PC-3 (cell line): ENCODE measurements around the gene SNRPA1. TPM values are rescaled to one million over a fixed set of nuclear protein-coding genes. Genes with fewer than 3 reads are reported as not detected.

ENCODE experiments used
- ATAC-seq: fragments of 200-7000 bp; cut with Tn5 transposase; 2 replicates; pipeline ENCODE4 v1.9.1; 2020; ENCODE audit warnings: mild to moderate bottlenecking, moderate library complexity
- BruUV-seq: library from RNA; stranded (reverse); fragments of 400-500 nt; replicated peaks from 2 replicates; lab custom pipeline; 2021; lab: Mats Ljungman, UMichigan
- CTCF ChIA-PET: fragments of 300-600 bp; sonication (Branson Sonifier 250); formaldehyde crosslinking; loops from one replicate; lab custom pipeline; 2022; ENCODE audit warnings: antibody characterized with exemption; lab: Charles Lee
- POLR2A ChIA-PET: fragments of 300-600 bp; sonication (Branson Sonifier 250); formaldehyde crosslinking; loops from one replicate; lab custom pipeline; 2022; ENCODE audit warnings: antibody characterized with exemption; ENCODE audit not compliant: unreplicated experiment; lab: Charles Lee
- DNase-seq: peaks from one replicate; pipeline ENCODE4 v3.0.0-alpha.2; 2015
- H2AFZ ChIP-seq: fragments of 300-600 bp; sonication (generic); 2 replicates; pipeline ENCODE4 v1.6.0; 2016; ENCODE audit warnings: antibody characterized with exemption, low read length
- H3F3A ChIP-seq: fragments of 300-600 bp; sonication (generic); one replicate; pipeline ENCODE4 v1.6.0; 2017; ENCODE audit warnings: antibody characterized with exemption, low read length, control low read depth, mild to moderate bottlenecking; ENCODE audit not compliant: unreplicated experiment
- H3K27ac ChIP-seq: fragments of 300-600 bp; sonication (generic); 2 replicates; pipeline ENCODE4 v1.5.1; 2016; ENCODE audit warnings: mild to moderate bottlenecking, low read length
- H3K27me3 ChIP-seq: fragments of 300-600 bp; sonication (generic); 2 replicates; pipeline ENCODE4 v1.6.1; 2016; ENCODE audit warnings: low read length, mixed read lengths
- H3K36me3 ChIP-seq: fragments of 300-600 bp; sonication (generic); 2 replicates; pipeline ENCODE4 v1.6.1; 2016; ENCODE audit warnings: low read depth, mixed run types, low read length, mixed read lengths
- H3K4me1 ChIP-seq: fragments of 300-600 bp; sonication (generic); 2 replicates; pipeline ENCODE4 v1.5.1; 2016; ENCODE audit warnings: low read length; ENCODE audit not compliant: insufficient read depth
- H3K4me2 ChIP-seq: fragments of 300-600 bp; sonication (generic); 2 replicates; pipeline ENCODE4 v1.6.0; 2016; ENCODE audit warnings: low read length
- H3K4me3 ChIP-seq: fragments of 300-600 bp; sonication (generic); 2 replicates; pipeline ENCODE4 v1.5.1; 2016; ENCODE audit warnings: mild to moderate bottlenecking, low read length, mixed read lengths
- H3K79me2 ChIP-seq: fragments of 300-600 bp; sonication (generic); 2 replicates; pipeline ENCODE4 v1.6.1; 2017; ENCODE audit warnings: low read length, mixed read lengths
- H3K9ac ChIP-seq: fragments of 300-600 bp; sonication (generic); 2 replicates; pipeline ENCODE4 v1.6.0; 2016; ENCODE audit warnings: mild to moderate bottlenecking, low read length
- H3K9me2 ChIP-seq: fragments of 300-600 bp; sonication (generic); replicated peaks from 2 replicates; pipeline ENCODE4 v1.6.1; 2016; ENCODE audit warnings: mixed run types, low read length, mixed read lengths
- H3K9me3 ChIP-seq: fragments of 300-600 bp; sonication (generic); 2 replicates; pipeline ENCODE4 v1.6.1; 2016; ENCODE audit warnings: low read length, mixed read lengths
- H4K20me1 ChIP-seq: fragments of 300-600 bp; sonication (generic); 2 replicates; pipeline ENCODE4 v1.6.1; 2016; ENCODE audit warnings: low read length, mixed read lengths
- EZH2 ChIP-seq: fragments of 300-600 bp; sonication (generic); IDR thresholded peaks from one replicate; pipeline ENCODE4 v1.6.1; 2017; ENCODE audit warnings: antibody characterized with exemption, mild to moderate bottlenecking, low read length; ENCODE audit not compliant: unreplicated experiment
- EZH2phosphoT487 ChIP-seq: fragments of 300-600 bp; sonication (generic); IDR thresholded peaks from 2 replicates; pipeline ENCODE4 v1.6.1; 2018; ENCODE audit warnings: mild to moderate bottlenecking, antibody characterized with exemption, low read length, borderline replicate concordance
- intact Hi-C: fragments of 100-400 bp; cut with micrococcal nuclease; formaldehyde crosslinking; loops from 2 replicates; pipeline ENCODE4 v1.9.0; 2023
- total RNA-seq: library from RNA; depleted of rRNA; stranded (reverse); fragments of >200 nt; gene quantifications from 2 replicates; pipeline ENCODE4 v1.2.3, GENCODE V29; 2014
- TF ChIP-seq, protein P1 (sequence below): fragments of 300-600 bp; sonication (generic); conservative IDR thresholded peaks from 2 replicates; pipeline ENCODE4 v1.5.1; 2017; ENCODE audit warnings: antibody characterized with exemption, low read depth, mild to moderate bottlenecking, low read length

The SNRPA1 gene
- total RNA-seq, 1 experiment from 2014 or later: 66.1 TPM

DNA sequence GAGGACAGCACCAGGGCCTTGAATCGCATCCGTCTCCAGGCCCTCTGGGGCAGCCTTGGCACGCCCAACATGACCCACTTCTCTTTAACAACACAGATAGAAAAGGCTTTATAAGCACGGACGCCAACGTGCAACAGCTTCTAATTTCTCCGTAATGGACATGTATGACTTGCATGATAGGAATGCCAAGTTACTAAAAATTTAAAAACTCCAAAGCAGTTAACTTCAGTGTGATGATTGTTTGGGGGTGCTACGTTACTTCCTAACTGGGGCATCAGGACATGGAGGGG, 30.9 kb upstream of the SNRPA1 start:
- Histone ChIP-seq H4K20me1 (no peaks in the 10 kb centered on the region), H3K9me2 (no peaks in the 10 kb centered on the region), H3K79me2 (no peaks in the 10 kb centered on the region), H3K36me3 (no peaks in the 10 kb centered on the region), H3K9ac (no peak overlapping the region), H3K9me3 (no peaks in the 10 kb centered on the region), H3K27me3 (peaks cover 61% of the 10 kb centered on the region), H2AFZ (no peak overlapping the region), H3F3A (no peaks in the 10 kb centered on the region), H3K4me2 (no peak overlapping the region), H3K4me1 (no peaks in the 10 kb centered on the region), H3K4me3 (no peak overlapping the region), H3K27ac (no peak overlapping the region)
- intact Hi-C loops: no loop called here
- CTCF ChIA-PET: no interaction called here
- no peak for DNase-seq
- no peak for ATAC-seq
- POLR2A ChIA-PET: no interaction called here
- no TSS peak for BruUV-seq
- TF ChIP-seq EZH2 (no peak), EZH2phosphoT487 (no peak)
- TF ChIP-seq, protein P1, sequence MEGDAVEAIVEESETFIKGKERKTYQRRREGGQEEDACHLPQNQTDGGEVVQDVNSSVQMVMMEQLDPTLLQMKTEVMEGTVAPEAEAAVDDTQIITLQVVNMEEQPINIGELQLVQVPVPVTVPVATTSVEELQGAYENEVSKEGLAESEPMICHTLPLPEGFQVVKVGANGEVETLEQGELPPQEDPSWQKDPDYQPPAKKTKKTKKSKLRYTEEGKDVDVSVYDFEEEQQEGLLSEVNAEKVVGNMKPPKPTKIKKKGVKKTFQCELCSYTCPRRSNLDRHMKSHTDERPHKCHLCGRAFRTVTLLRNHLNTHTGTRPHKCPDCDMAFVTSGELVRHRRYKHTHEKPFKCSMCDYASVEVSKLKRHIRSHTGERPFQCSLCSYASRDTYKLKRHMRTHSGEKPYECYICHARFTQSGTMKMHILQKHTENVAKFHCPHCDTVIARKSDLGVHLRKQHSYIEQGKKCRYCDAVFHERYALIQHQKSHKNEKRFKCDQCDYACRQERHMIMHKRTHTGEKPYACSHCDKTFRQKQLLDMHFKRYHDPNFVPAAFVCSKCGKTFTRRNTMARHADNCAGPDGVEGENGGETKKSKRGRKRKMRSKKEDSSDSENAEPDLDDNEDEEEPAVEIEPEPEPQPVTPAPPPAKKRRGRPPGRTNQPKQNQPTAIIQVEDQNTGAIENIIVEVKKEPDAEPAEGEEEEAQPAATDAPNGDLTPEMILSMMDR: no peak

DNA sequence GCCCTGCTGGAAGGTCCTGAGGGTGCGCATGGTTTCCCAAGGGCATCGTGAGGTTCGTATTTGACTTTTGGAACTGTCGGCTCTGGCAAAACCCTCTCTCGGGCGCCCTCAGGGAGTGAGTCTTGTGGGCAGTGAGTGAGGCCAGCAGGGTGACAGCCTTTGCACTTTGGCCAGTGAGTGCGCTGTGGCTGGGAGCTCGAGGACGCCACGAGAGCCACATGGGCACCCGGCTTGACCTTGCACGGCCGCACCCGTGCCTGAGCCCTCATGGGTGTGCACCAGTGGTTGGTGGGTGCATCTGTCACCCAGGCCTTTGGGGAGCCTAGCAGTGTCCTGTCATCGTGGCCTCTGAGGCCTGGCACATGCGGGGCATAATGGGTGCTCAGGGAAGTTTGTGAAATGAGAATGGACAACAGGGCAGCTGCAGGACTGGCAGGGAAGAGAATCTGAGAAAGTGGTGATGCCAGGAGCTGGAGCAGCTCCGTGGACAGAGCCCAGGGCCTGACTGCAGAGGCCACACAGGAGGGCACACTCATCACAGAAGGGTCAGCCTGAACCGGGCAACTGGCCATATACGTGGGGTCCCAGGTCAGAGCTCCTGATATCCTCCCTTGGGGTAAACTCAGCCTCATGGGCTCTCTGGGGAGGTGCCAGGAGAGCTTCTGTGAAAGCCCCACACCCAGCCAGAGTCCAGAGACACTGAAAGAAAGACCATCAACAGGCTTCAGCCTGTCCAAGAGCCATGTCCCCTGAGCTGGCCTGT, 30.4 kb upstream of the SNRPA1 start:
- Histone ChIP-seq H3K9ac (no peak overlapping the region), H4K20me1 (no peaks in the 10 kb centered on the region), H3K9me3 (no peaks in the 10 kb centered on the region), H3K4me1 (no peaks in the 10 kb centered on the region), H3K79me2 (no peaks in the 10 kb centered on the region), H3K27me3 (peaks cover 66% of the 10 kb centered on the region), H3K4me2 (no peak overlapping the region), H2AFZ (no peak overlapping the region), H3F3A (no peaks in the 10 kb centered on the region), H3K27ac (no peak overlapping the region), H3K4me3 (no peak overlapping the region), H3K9me2 (no peaks in the 10 kb centered on the region), H3K36me3 (no peaks in the 10 kb centered on the region)
- intact Hi-C loops: no loop called here
- CTCF ChIA-PET: no interaction called here
- BruUV-seq: no TSS peak
- no peak for DNase-seq
- TF ChIP-seq EZH2: no peak
- TF ChIP-seq, protein P1: no peak
- no peak for TF ChIP-seq EZH2phosphoT487
- ATAC-seq: no peak
- POLR2A ChIA-PET: no interaction called here

DNA sequence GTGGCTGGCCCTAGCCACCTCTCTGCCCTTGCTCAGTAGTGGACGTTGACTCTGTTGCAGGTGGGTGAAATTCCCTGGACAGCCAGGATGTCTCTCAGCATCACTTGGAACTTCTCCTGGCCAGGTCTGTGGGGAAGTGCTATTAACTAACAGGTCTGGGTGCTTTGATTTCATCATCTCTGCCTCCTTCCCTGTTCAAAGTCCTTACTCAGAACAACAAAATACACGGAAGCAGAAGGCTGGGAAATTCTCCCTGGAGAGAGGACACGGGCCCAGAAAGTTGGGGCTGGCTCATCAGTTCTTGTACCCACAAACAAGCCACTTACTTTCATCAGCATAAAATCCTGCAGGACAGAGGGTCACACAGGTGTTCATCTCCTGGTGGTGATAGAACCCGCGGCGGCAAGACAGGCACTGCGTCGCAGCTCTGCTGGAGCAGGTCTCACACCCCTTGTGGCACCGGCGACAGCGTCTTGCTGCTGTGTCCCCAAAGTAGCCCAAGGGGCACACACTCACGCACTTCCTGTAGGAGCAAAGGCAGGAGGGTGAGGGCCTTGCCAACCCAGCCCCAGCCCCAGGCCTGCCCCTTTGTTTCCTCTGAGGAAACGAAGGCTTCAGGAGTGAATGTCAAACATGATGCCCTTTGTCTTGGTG, 29.6 kb upstream of the SNRPA1 start:
- TF ChIP-seq EZH2 (no peak), EZH2phosphoT487 (no peak)
- TF ChIP-seq, protein P1: no peak
- Histone ChIP-seq H3K9me3 (no peaks in the 10 kb centered on the region), H3K27ac (no peak overlapping the region), H3K79me2 (no peaks in the 10 kb centered on the region), H3K27me3 (peaks cover 69% of the 10 kb centered on the region), H3K4me1 (no peaks in the 10 kb centered on the region), H3K9me2 (no peaks in the 10 kb centered on the region), H3K9ac (no peak overlapping the region), H3F3A (no peaks in the 10 kb centered on the region), H3K4me2 (no peak overlapping the region), H4K20me1 (no peaks in the 10 kb centered on the region), H3K4me3 (no peak overlapping the region), H2AFZ (no peak overlapping the region), H3K36me3 (no peaks in the 10 kb centered on the region)
- BruUV-seq: no TSS peak
- CTCF ChIA-PET: no interaction called here
- intact Hi-C loops: no loop called here
- DNase-seq: no peak
- ATAC-seq: no peak
- POLR2A ChIA-PET: no interaction called here
